Measurements from ENCODE around the gene C12orf56. TPM values are rescaled to one million over a fixed set of nuclear protein-coding genes. Genes with fewer than 3 reads are reported as not detected.
"Not testable (repeated sequence)": the region's sequence is repeated elsewhere in the genome, so short reads cannot be mapped to it uniquely, and the experiment has no call there.

Gene C12orf56
- total RNA-seq, 2 donors from 2014 or later: not detected

DNA sequence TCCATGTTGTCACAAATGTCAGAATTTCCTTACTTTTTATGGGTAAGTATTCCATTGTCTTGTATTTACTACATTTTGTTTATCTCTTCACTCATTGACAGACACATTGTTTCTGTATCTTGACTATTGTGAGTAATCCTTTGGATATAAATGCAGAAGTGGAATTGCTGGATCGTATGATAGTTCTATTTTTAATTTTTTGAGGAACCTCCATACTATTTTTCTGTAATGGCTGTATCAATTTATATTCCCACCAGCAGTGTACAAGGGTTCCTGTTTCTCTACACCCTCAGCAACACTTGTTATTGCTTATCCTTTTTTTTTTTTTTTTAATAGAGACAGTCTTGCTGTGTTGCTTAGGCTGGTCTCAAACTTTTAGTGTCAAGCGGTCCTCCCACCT is 164.9 kb downstream of the C12orf56 start:
- Mint-ChIP-seq H3K36me3 (peaks cover 6% of the 10 kb centered on the region), H3K27me3 (peaks cover 23 to 34% of the 10 kb centered on the region in 2 donors), H3K9me3 (no peaks in the 10 kb centered on the region), H3K4me1 (ENCODE audit: low read depth in 2 of 2) (peaks cover 13 to 19% of the 10 kb centered on the region in 2 donors), H3K27ac (no peak overlapping the region), H3K4me3 (no peak overlapping the region)
- no peak for ATAC-seq
- no peak for DNase-seq (ENCODE audit: low spot score)

DNA sequence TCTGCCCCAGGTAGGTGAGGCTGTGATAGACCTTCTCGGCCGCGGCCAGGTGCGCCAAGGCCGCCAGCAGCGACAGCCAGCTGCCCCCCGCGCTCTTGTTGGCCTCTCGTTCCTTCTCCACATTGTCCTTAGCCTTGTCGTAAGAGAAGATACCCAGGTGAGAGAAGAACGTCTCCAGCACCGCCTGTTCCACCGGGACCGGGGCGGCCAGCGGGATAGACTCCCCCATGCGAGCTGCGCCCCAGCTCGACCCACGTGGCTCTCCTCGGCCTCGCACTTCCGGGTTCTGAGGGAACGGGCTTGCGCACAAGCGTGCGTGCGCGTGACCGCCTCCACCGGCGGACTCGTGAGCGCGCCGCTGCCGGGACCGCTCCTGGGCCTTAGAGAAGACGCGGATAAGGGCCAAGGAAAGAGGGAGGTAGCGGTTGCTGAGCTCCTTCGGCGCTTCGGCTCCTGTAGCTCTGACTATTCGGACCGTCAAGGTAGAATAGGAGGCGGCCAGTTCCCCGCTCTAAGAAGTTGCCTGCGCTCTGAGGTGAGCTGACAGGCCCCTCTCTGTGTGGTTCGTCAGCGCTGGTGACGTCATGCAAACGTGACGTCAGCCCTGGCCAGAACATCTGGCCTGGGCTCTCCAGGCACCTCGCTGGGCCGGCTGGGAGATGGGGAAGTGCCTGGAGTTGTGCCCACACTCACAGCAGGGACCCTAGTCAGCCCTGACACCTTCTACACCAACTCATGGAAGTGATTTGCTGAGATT is 168.4 kb downstream of the C12orf56 start, which contains the start of gene KICS2:
KICS2 (minus strand) TSS at position 288 of the 757 bp plus-strand sequence; CDS start at position 229, 59 bp downstream.
- ATAC-seq (peak; percentile 98), DNase-seq (ENCODE audit: low spot score) (peak; percentile 92)
- Mint-ChIP-seq H3K27ac (peak within 1 kb of the TSS; percentile 95 to 98), H3K4me1 (ENCODE audit: low read depth in 2 of 2) (peaks cover 22 to 33% of the 10 kb centered on the region in 2 donors), H3K36me3 (peaks cover 6% of the 10 kb centered on the region), H3K4me3 (peak within 1 kb of the TSS; percentile 100), H3K27me3 (peaks cover 16 to 19% of the 10 kb centered on the region in 2 donors), H3K9me3 (no peaks in the 10 kb centered on the region)

DNA sequence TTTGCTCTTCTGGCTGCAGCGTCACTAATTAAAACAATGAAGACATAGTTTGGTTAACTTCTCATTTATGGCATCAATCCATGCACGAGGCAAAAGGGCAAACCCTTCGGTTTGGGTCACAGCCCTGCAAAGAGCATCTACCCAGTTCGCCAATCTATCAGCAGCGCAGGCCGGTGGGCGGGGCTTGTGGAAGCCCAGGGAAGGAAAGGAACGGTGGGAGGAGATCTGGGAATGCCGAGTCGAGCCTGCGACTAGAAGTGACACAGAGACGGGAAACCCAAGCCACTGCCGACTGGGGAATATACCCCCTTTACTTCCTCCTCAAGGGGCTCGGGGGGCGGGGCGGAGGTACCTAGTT is 168.9 kb downstream of the C12orf56 start:
- Mint-ChIP-seq H3K27ac (peak overlapping the region; percentile 95 to 98), H3K9me3 (no peaks in the 10 kb centered on the region), H3K27me3 (peaks cover 14 to 17% of the 10 kb centered on the region in 2 donors), H3K4me3 (peak overlapping the region; percentile 100), H3K36me3 (peaks cover 6% of the 10 kb centered on the region), H3K4me1 (ENCODE audit: low read depth in 2 of 2) (peaks cover 22 to 33% of the 10 kb centered on the region in 2 donors)
- DNase-seq (ENCODE audit: low spot score): peak; percentile 66
- peak in 1 of 2 donors; percentile 49 for ATAC-seq

DNA sequence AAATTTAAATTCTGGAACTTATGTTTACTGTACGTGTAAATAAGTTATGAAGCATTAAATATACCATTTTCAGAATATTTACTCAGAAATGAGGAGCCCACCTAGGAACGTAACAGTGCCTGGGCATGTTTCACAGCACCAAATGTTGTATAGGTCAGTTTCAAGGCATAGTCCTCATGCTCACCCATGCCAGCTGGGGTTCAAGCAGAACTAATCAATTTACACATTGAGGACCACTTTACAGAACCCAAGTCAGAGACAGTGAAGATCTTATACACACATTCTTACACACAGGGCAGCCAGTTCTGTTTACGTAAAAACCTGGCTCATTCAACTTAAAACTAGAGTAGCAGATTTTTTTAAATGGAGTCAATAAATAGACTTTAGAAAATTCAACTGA is 170.5 kb downstream of the C12orf56 start:
- H3K36me3 Mint-ChIP-seq: peaks cover 6% of the 10 kb centered on the region
- peaks cover under 1 to 4% of the 10 kb centered on the region in 2 donors for H3K27me3 Mint-ChIP-seq
- no peak overlapping the region for H3K27ac Mint-ChIP-seq
- ATAC-seq (no peak), DNase-seq (ENCODE audit: low spot score) (no peak)
- H3K4me1 Mint-ChIP-seq (ENCODE audit: low read depth in 2 of 2): peaks cover 22 to 33% of the 10 kb centered on the region in 2 donors
- H3K4me3 Mint-ChIP-seq: no peak overlapping the region
- no peaks in the 10 kb centered on the region for H3K9me3 Mint-ChIP-seq

DNA sequence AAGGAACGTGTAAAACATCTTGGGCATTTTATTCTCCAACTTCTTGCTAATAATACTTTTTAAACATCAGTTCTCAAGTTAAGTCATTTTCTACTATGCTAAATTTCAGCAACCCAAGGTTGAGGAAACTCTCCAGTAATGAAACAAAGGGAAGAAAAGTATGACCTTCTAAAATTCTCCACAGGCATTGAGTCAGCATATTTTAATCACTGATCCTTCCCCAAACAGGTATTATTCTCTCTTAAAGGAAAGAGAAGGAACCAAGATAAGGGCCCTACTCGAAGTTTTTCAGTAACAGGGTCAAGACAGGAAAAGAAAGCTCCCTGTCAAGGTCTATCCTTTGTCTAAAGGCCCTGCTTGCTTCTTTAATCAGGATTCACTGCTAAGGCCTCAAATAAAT is 171.4 kb downstream of the C12orf56 start:
- Mint-ChIP-seq H3K27me3 (peaks cover 0 to 1% of the 10 kb centered on the region in 2 donors), H3K9me3 (no peaks in the 10 kb centered on the region), H3K27ac (peak overlapping the region; percentile 17 to 73), H3K4me3 (peak overlapping the region; percentile 65), H3K4me1 (ENCODE audit: low read depth in 2 of 2) (peaks cover 22 to 33% of the 10 kb centered on the region in 2 donors), H3K36me3 (peaks cover 6% of the 10 kb centered on the region)
- no peak for ATAC-seq
- DNase-seq (ENCODE audit: low spot score): no peak

DNA sequence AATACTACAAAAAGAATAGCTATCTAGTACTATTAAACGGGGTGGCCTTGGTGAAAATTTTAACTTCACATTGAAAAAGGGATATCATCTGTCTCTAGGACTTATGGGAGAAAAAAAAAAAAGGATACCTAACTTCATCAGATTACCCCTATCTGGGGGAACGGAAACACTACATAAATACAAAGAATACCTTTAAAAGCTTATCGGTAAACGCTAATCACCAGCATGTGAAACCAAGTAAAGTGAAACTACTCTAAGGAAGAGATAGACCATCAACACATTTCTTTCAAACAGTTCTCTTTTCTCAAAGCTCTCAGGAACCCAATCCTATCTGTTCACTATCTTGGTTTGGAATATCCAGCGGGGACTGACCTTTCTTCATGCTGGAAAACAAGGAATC is 172.0 kb downstream of the C12orf56 start:
- peak overlapping the region in 1 of 2 donors; percentile 17 for H3K27ac Mint-ChIP-seq
- peaks cover 9% of the 10 kb centered on the region for H3K36me3 Mint-ChIP-seq
- no peaks in the 10 kb centered on the region for H3K27me3 Mint-ChIP-seq
- no peak for DNase-seq (ENCODE audit: low spot score)
- no peaks in the 10 kb centered on the region for H3K9me3 Mint-ChIP-seq
- H3K4me3 Mint-ChIP-seq: peak overlapping the region; percentile 65
- peaks cover 22 to 33% of the 10 kb centered on the region in 2 donors for H3K4me1 Mint-ChIP-seq (ENCODE audit: low read depth in 2 of 2)
- ATAC-seq: no peak

DNA sequence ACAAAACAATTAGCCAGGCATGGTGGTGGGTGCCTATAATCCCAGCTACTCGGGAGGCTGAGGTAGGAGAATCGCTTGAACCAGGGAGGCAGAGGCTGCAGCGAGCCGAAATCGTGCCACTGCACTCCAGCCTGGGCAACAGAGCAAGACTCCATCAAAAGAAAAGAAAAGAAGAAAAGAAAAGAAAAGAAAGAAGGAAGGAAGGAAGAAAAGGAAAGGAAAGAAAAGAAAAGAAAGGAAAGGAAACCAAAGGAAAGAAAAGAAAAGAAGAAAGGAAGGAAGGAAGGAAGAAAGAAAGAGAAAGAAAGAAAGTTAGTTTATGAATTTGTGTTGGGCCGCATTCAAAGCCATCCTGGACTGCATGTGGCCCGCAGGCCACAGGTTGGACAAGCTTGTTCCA is 172.9 kb downstream of the C12orf56 start:
- ATAC-seq; DNase-seq (ENCODE audit: low spot score); H3K9me3 Mint-ChIP-seq; H3K27me3 Mint-ChIP-seq; H3K27ac Mint-ChIP-seq; H3K4me3 Mint-ChIP-seq: not testable (repeated sequence)
- Mint-ChIP-seq H3K4me1 (ENCODE audit: low read depth in 2 of 2) (peaks cover 22 to 32% of the 10 kb centered on the region in 2 donors), H3K36me3 (peaks cover 10% of the 10 kb centered on the region)

DNA sequence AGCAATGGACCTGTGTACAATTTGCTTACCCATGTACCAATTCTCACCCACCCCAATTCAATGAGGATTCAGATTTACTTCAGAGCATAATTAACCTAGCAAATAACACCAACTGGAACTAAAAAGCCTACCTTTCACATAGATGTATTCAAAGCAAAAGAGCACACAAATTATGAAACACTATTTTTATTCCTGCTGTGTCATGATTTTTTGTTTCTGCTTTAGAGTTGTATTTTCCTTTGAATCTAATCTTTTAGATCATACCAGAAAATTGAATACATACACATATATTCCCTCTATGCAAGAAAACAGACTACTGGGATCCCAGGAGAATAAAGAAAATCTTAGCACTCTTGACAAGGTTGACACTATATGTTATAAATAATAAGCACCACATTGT is 174.3 kb downstream of the C12orf56 start:
- no peak for ATAC-seq
- no peak for DNase-seq (ENCODE audit: low spot score)
- H3K27me3 Mint-ChIP-seq: no peaks in the 10 kb centered on the region
- H3K4me3 Mint-ChIP-seq: no peak overlapping the region
- H3K4me1 Mint-ChIP-seq (ENCODE audit: low read depth in 2 of 2): peaks cover 10 to 19% of the 10 kb centered on the region in 2 donors
- H3K27ac Mint-ChIP-seq: no peak overlapping the region
- H3K36me3 Mint-ChIP-seq: peaks cover 8% of the 10 kb centered on the region
- H3K9me3 Mint-ChIP-seq: no peaks in the 10 kb centered on the region

Other genes with a start within 250 kb of the C12orf56 start
- gene KICS2, start 168.5 kb downstream of the C12orf56 start, total RNA-seq: 10 to 100 TPM in 1 of 2 donors, 1 to 10 TPM in 1; 9.2 to 15.0 TPM
- gene XPOT, start 13.6 kb upstream of the C12orf56 start, total RNA-seq: 100 to 1,000 TPM in 1 of 2 donors, 10 to 100 TPM in 1; 76.4 to 117 TPM
- gene TBK1, start 61.4 kb upstream of the C12orf56 start, total RNA-seq: 10 to 100 TPM; 41.9 to 42.1 TPM
- 10 to 100 TPM; 64.3 to 92.1 TPM for gene RASSF3, start 219.7 kb upstream of the C12orf56 start, total RNA-seq

Measured in natural killer cell treated with Interleukin-12 subunit alpha and Interleukin-12 subunit beta and Interleukin-15 and Interleukin-18, amount 100 ng/mL, for 72 hours (primary cell).